KOPT-K1 (cell line): Measurements from ENCODE around the gene MAST2.

Experiments
- H3K27ac ChIP-seq: fragments of 200-600 bp; sonication (generic); 2 replicates; pipeline ENCODE4 v1.5.1; 2016; ENCODE audit warnings: antibody characterized with exemption, mild to moderate bottlenecking, low read depth, low read length; ENCODE audit not compliant: poor library complexity, severe bottlenecking
- H3K36me3 ChIP-seq: fragments of 200-600 bp; sonication (generic); 2 replicates; pipeline ENCODE4 v1.5.1; 2017; ENCODE audit warnings: antibody characterized with exemption, mild to moderate bottlenecking, low read length, moderate library complexity; ENCODE audit not compliant: insufficient read depth
- H3K9me3 ChIP-seq: fragments of 200-600 bp; sonication (generic); 2 replicates; pipeline ENCODE4 v1.5.1; 2017; ENCODE audit warnings: antibody characterized with exemption, low read length, mild to moderate bottlenecking; ENCODE audit not compliant: insufficient read depth, poor library complexity, severe bottlenecking

Gene MAST2

GRCh38 chr1:45803299-45803780 is at the start of gene MAST2:
MAST2 (plus strand) TSS chr1:45803612; CDS start chr1:45803896, 284 bp downstream.
- no peaks in the 10 kb centered on the region for H3K9me3 ChIP-seq
- H3K36me3 ChIP-seq = peaks cover 26% of the 10 kb centered on the region
- peak within 1 kb of the TSS; percentile 57 for H3K27ac ChIP-seq

- H3K9me3 ChIP-seq = peaks cover 27% of the 10 kb centered on the region
- H3K36me3 ChIP-seq = no peaks in the 10 kb centered on the region
- no peak overlapping the region for H3K27ac ChIP-seq
These were observed 47.7 kb upstream of the MAST2 start for GRCh38 chr1:45755697-45756096.

- no peak overlapping the region for H3K27ac ChIP-seq
- H3K36me3 ChIP-seq = no peaks in the 10 kb centered on the region
- no peaks in the 10 kb centered on the region for H3K9me3 ChIP-seq
These were observed 41.1 kb upstream of the MAST2 start for GRCh38 chr1:45762291-45762690.

DNA sequence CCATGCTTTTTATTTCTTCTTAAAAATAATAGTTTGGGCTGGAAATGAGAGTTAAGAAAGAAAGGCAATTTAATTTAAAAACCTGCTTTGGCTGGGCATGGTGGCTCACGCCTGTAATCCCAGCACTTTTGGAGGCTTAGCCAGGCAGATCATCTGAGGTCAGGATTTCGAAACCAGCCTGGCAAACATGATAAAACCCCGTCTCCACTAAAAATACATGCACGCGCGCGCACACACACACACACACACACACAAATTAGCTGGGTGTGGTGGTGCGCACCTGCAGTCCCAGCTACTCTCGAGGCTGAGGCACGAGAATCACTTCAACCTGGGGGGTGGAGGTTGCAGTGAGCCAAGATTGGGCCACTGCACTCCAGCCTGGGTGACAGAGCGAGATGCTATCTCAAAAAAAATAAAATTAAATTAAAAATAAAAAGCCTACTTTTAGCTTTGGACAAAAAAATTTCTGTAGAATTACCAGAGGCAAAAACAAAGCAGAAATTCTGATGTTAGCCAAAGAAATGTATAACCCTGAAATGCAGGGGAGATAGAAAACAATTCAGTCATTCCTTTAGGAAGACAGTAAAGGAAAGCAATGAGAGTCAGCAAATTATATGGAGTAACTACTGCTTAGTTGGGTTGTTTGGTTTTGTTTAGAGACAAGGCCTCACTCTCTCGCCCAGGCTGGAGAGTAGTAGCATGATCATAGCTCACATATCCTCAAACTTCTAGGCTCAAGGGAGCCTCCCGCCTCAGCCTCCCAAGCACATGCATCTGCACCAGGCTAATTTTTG is 37.2 kb upstream of the MAST2 start:
- Histone ChIP-seq H3K36me3 (no peaks in the 10 kb centered on the region), H3K27ac (no peak overlapping the region), H3K9me3 (no peaks in the 10 kb centered on the region)

DNA sequence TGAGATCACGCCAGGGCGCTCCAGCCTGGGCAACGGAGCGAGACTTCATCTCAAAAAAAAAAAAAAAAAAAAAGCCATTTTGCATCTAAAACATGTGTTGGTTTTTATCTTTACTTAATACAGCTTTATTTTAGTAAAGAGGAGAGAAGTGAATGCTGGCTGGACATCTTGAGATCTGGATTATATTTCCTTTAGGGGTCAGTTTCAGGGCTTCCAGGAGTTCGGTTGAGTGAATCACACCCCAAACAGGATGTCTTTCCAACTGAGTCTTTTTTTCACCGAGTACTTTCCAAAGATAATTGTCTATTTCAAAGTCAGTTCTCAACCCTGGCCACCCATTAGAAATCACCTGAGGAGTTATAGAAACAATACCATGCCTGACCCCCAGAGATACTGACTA is 36.4 kb upstream of the MAST2 start:
- H3K27ac ChIP-seq = no peak overlapping the region
- H3K36me3 ChIP-seq = no peaks in the 10 kb centered on the region
- H3K9me3 ChIP-seq = no peaks in the 10 kb centered on the region

DNA sequence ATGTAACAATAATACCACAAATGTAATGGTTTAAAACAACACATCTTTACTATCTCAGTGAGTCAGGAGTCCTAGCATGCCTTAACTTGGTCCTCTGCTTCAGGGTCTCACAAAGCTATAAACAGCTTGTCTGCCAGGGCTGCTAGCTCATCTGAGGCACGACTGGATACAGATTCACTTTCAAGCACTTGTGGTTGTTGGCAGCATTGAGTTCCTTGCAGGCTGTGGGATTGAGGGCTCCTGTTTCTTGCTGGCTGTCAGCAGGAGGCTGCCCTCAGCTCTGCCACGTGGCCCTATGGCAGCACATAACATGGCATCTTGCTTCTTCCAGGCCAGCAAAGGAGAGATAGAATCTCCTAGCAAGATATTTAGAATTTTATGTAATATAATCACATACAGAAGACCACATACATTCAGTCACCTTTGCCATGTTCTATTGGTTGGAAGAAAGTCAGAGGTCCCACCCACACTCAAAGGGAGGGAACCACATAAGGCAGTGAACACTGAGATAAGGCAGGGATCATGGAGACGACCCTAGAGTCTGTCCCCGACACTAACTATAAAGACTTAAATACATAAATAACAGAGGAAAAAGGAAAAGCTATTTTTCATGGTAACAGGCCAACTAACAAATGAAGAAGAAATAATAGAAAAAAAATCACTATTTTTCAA is 34.0 kb upstream of the MAST2 start:
- Histone ChIP-seq H3K27ac (no peak overlapping the region), H3K36me3 (no peaks in the 10 kb centered on the region), H3K9me3 (no peaks in the 10 kb centered on the region)

- no peak overlapping the region for H3K27ac ChIP-seq
- no peaks in the 10 kb centered on the region for H3K9me3 ChIP-seq
- no peaks in the 10 kb centered on the region for H3K36me3 ChIP-seq
These were observed 30.4 kb upstream of the MAST2 start for GRCh38 chr1:45772971-45773370.

DNA sequence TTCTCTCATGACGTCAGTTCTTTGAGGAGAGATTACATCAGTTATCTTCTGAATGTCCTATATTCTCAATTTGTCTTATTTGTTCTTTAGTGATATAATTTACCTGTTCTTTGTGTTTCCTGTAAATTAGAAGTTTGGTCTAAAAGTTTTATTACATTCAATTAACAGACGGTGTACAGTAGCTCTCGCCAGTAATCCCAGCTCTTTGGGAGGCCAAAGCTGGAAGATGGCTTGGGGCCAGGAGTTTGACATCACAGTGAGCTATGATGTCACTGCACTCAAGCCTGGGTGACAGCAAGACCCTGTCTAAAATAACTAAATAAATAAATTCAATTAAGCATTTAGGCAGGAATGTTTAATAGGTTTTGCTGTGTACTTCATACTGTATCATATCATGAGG is 27.6 kb upstream of the MAST2 start:
- no peaks in the 10 kb centered on the region for H3K36me3 ChIP-seq
- H3K27ac ChIP-seq = no peak overlapping the region
- H3K9me3 ChIP-seq = no peaks in the 10 kb centered on the region

- Histone ChIP-seq H3K27ac (no peak overlapping the region), H3K9me3 (no peaks in the 10 kb centered on the region), H3K36me3 (no peaks in the 10 kb centered on the region)
These were observed 17.8 kb upstream of the MAST2 start for GRCh38 chr1:45785583-45785982.

DNA sequence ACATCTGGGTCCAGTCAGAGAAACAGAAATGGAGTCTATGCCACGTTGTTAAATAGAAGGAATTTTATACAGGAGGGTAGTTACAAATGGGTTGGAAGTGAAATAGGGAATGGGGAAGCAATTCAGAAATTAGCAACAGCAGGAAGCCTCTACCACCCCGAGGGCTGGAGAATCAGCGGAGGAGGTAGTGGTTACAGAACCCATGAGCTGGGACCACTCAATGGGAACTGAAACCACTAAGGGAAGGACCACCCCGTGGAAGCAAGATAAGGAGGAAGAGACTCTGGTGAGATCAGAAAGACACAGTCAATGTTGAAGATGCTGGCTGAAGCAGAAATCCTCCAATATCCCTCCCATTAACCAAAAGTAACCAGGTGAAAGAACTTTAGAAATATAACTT is 15.5 kb upstream of the MAST2 start:
- no peaks in the 10 kb centered on the region for H3K36me3 ChIP-seq
- H3K27ac ChIP-seq = no peak overlapping the region
- no peaks in the 10 kb centered on the region for H3K9me3 ChIP-seq

DNA sequence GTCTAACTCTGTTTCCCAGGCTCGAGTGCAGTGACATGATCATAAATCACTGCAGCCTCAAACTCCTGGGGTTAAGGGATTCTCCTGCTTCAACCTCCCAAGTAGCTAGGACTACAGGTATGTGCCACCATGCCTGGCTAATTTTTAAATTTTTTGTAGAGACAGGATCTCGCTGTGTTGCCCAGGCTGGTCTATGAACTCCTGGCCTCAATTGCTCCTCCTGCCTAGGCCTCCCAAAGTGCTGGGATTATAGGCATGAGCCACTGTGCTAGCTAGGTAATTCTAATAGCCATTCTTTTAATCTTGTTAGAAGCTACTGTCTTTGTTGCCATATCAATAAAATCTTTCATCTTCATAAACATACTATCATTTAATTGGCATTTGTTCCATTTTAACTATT is 13.8 kb upstream of the MAST2 start:
- no peaks in the 10 kb centered on the region for H3K36me3 ChIP-seq
- no peaks in the 10 kb centered on the region for H3K9me3 ChIP-seq
- no peak overlapping the region for H3K27ac ChIP-seq

GRCh38 chr1:45792744-45793143 is 10.7 kb upstream of the MAST2 start:
- no peak overlapping the region for H3K27ac ChIP-seq
- no peaks in the 10 kb centered on the region for H3K9me3 ChIP-seq
- no peaks in the 10 kb centered on the region for H3K36me3 ChIP-seq

DNA sequence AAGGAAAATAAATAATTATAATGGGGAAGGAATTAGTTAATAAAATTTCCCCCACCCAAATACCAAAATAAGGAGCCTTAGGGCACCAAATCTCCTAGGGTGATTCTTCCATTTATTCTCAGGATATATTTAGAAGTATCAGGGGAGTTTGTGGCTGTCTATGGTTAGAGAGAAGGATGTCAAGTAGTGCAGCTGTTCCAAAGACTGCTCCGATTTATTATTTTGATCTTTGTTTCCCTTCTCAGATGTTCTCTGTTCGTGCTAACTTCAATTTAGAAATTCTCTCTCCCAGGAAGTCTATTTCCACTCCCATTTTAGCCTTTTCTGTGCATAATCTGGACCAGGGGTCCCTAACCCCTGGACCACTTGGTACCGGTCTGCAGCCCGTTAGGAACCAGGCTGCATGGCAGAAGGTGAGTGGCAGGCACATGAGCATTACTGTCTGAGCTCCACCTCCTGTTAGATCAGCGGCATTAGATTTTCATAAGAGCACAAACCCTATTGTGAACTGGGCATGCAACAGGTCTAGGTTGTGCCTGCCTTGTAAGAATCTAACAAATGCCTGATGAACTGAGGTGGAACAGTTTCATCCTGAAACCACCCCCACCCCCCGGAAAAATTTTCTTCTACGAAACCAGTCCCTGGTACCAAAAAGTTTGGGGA is 9.3 kb upstream of the MAST2 start:
- no peak overlapping the region for H3K27ac ChIP-seq

GRCh38 chr1:45796381-45796780 is 7.0 kb upstream of the MAST2 start:
- Histone ChIP-seq H3K27ac (no peak overlapping the region), H3K36me3 (no peaks in the 10 kb centered on the region), H3K9me3 (no peaks in the 10 kb centered on the region)

More for the DNA sequence above, 9.3 kb upstream of the MAST2 start:
- H3K36me3 ChIP-seq = no peaks in the 10 kb centered on the region
- H3K9me3 ChIP-seq = no peaks in the 10 kb centered on the region

DNA sequence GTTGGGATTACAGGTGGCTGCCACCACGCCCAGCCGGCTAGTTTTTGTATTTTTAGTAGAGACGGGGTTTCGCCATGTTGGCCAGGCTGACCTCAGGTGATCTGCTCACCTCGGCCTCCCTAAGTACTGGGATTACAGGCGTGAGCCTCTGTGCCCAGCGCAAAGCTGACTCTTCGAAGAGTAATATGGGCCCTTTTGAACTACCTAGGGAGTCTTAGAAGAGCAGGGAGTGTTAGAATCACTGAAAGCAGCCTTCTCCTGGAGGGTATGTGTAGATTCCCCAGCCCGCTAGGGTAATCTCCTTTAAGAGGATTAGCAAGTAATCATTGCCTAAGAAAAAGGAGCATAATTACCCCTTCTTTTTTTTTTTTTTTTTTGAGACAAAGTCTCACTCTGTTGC is 6.5 kb upstream of the MAST2 start:
- Histone ChIP-seq H3K36me3 (no peaks in the 10 kb centered on the region), H3K9me3 (no peaks in the 10 kb centered on the region), H3K27ac (no peak overlapping the region)
